SU-DHL-6 (cell line): ENCODE data around the gene TIMM44.

Source experiments
- EZH2phosphoT487 ChIP-seq: fragments of 200-600 bp; sonication (generic), shearing (Covaris generic); conservative IDR thresholded peaks from 2 replicates; pipeline ENCODE4 v1.6.1; 2018; ENCODE audit warnings: mild to moderate bottlenecking, antibody characterized with exemption, low read length, moderate library complexity, mixed read lengths
- TF ChIP-seq, protein P1 (sequence below): fragments of 200-600 bp; sonication (generic); IDR thresholded peaks from one replicate; pipeline ENCODE4 v1.5.1; 2017; ENCODE audit warnings: antibody characterized with exemption, mild to moderate bottlenecking, low read length, moderate library complexity; ENCODE audit not compliant: insufficient read depth, poor library complexity, severe bottlenecking

DNA sequence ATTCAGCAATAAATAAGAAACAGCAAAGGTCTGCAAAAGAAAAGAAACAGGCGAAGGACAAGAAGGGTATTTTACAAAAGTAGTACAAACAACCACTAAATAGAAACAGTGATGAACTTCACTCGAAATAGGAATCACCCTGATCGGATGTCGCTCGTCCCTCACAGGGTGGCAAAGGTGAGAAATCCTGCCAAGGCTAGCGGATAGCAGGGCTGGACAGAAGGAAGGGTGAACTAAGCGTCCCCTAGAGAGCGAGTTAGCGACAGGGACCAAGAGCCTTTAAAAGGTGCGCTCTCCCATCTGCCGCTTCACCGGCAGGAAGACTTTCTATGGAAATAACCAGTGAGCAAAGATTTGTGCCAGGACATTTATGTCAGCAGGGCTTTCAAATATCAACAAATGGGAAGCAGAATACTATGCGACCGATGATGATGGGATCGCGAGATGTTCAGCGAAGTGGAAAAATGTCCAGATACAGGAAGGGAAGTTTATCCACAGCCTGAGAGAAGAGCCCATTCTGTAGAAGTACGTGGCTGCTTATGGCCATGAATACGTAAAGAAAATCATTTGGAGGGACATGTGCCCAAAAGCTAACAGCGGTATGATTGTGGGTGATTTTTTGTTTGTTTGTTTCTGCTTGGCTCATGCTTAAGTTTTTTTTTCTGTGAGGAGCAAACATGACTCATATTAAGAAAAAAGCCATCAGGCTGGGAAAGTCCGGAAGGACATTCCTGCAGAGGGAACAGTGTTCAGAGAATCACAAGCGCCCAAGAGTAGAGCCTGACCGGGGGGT is 43.1 kb upstream of the TIMM44 start:
- TF ChIP-seq, protein P1, sequence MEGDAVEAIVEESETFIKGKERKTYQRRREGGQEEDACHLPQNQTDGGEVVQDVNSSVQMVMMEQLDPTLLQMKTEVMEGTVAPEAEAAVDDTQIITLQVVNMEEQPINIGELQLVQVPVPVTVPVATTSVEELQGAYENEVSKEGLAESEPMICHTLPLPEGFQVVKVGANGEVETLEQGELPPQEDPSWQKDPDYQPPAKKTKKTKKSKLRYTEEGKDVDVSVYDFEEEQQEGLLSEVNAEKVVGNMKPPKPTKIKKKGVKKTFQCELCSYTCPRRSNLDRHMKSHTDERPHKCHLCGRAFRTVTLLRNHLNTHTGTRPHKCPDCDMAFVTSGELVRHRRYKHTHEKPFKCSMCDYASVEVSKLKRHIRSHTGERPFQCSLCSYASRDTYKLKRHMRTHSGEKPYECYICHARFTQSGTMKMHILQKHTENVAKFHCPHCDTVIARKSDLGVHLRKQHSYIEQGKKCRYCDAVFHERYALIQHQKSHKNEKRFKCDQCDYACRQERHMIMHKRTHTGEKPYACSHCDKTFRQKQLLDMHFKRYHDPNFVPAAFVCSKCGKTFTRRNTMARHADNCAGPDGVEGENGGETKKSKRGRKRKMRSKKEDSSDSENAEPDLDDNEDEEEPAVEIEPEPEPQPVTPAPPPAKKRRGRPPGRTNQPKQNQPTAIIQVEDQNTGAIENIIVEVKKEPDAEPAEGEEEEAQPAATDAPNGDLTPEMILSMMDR, result no peak
- TF ChIP-seq EZH2phosphoT487, result no peak
